ENCODE data around the gene SLC6A12. TPM values are rescaled to one million over a fixed set of nuclear protein-coding genes. Genes with fewer than 3 reads are reported as not detected.

SLC6A12 gene
- polyA plus RNA-seq, 1 experiment = 0.12 TPM

DNA sequence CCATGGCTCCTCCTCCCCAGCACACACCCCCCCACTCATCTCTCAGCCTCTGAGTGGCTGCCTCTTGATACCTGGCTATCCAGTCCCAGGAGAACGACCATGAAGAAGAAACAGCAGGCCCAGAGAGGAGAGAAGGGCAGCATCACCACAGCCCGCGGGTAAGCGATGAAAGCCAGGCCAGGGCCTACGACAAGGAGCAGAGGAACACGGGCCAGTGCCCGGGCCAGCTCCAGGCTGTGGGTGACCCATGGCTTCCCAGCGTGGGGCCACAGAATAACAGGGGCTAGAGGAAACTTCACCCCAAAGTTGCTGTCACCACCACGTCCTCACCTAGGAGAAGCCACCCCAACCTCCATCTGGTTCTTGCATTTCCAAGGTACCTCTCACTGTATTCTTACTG is 10.4 kb upstream of the SLC6A12 start:
- no peak overlapping the region for H3K4me3 ChIP-seq (ENCODE audit: low read depth, low read length)
- no peaks in the 10 kb centered on the region for H3K9me3 ChIP-seq (ENCODE audit: control insufficient read depth, insufficient read depth, low read length)
- DNase-seq (ENCODE audit: low read depth, low spot score) = no peak
- H3K27ac ChIP-seq (ENCODE audit: low read depth, low read length) = no peak overlapping the region
- peaks cover 43% of the 10 kb centered on the region for H3K27me3 ChIP-seq (ENCODE audit: control insufficient read depth, insufficient read depth, low read length)
- ChIA-PET CTCF (no interaction called here), POLR2A (no interaction called here)
- TF ChIP-seq, protein P1, sequence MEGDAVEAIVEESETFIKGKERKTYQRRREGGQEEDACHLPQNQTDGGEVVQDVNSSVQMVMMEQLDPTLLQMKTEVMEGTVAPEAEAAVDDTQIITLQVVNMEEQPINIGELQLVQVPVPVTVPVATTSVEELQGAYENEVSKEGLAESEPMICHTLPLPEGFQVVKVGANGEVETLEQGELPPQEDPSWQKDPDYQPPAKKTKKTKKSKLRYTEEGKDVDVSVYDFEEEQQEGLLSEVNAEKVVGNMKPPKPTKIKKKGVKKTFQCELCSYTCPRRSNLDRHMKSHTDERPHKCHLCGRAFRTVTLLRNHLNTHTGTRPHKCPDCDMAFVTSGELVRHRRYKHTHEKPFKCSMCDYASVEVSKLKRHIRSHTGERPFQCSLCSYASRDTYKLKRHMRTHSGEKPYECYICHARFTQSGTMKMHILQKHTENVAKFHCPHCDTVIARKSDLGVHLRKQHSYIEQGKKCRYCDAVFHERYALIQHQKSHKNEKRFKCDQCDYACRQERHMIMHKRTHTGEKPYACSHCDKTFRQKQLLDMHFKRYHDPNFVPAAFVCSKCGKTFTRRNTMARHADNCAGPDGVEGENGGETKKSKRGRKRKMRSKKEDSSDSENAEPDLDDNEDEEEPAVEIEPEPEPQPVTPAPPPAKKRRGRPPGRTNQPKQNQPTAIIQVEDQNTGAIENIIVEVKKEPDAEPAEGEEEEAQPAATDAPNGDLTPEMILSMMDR (IDR thresholded peaks at IDR 0.05; ENCODE audit: low read depth, low read length) = no peak

GRCh38 chr12:223841-224240 is 9.9 kb upstream of the SLC6A12 start:
- TF ChIP-seq, protein P1 (IDR thresholded peaks at IDR 0.05; ENCODE audit: low read depth, low read length) = no peak
- peaks cover 40% of the 10 kb centered on the region for H3K27me3 ChIP-seq (ENCODE audit: control insufficient read depth, insufficient read depth, low read length)

DNA sequence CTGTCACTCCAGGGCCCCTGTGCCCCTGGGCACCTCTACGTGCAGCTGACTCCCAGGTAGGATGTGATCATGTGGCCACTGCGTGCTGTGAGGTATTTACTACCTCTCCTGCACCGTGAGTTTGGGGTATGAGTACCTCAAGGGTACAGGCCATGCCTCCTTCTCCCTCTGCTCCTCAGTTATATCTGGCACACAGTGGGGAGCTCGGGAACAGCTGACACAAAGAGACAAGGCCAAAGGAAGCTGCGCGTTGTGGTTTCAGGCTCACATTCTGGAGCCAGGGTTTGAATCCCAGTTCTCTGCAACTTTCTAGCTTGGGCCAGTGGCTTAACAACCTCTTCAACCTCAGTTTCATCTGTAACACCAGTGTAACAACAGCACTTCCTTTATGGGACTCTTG is 7.8 kb upstream of the SLC6A12 start:
- POLR2A ChIA-PET = no interaction called here
- TF ChIP-seq, protein P1 (IDR thresholded peaks at IDR 0.05; ENCODE audit: low read depth, low read length) = no peak
- CTCF ChIA-PET = no interaction called here
- H3K27ac ChIP-seq (ENCODE audit: low read depth, low read length) = no peak overlapping the region
- peaks cover 29% of the 10 kb centered on the region for H3K27me3 ChIP-seq (ENCODE audit: control insufficient read depth, insufficient read depth, low read length)
- H3K9me3 ChIP-seq (ENCODE audit: control insufficient read depth, insufficient read depth, low read length) = no peaks in the 10 kb centered on the region
- no peak for DNase-seq (ENCODE audit: low read depth, low spot score)
- no peak overlapping the region for H3K4me3 ChIP-seq (ENCODE audit: low read depth, low read length)

More at GRCh38 chr12:223841-224240, 9.9 kb upstream of the SLC6A12 start:
- CTCF ChIA-PET = no interaction called here
- DNase-seq (ENCODE audit: low read depth, low spot score) = no peak
- Histone ChIP-seq H3K4me3 (ENCODE audit: low read depth, low read length) (no peak overlapping the region), H3K27ac (ENCODE audit: low read depth, low read length) (no peak overlapping the region), H3K9me3 (ENCODE audit: control insufficient read depth, insufficient read depth, low read length) (no peaks in the 10 kb centered on the region)
- POLR2A ChIA-PET = no interaction called here

DNA sequence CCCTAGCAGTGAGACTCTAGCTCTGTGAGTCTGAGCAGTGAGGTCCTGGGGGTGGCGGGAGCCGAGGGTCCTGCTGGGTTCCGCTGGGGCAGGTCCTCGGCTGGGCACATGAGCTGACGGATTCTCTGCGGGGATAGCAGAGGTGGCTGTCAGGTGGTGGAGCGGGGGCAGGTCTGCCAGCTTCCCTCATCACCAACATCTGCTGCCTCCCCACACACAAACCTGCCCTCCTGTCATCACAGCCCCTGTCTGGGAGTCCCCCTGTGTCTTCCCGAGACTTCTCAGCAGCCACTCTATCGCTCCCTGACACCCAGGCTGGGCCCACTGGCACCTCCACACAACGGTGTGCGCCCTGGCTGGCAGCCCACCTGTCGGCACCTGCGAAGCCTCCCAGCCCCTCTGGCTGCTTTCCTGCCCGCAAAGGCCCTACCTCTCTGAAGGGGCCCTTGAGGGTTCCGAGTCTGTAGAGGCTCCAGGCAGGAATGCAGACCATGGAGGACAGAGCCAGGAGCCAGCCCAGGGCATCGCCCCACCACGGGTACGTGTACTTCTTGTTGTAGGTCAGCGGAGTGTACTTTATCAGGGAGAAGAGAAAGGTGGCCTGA is 7.1 kb upstream of the SLC6A12 start:
- H3K27me3 ChIP-seq (ENCODE audit: control insufficient read depth, insufficient read depth, low read length) = peaks cover 26% of the 10 kb centered on the region
- TF ChIP-seq, protein P1 (IDR thresholded peaks at IDR 0.05; ENCODE audit: low read depth, low read length) = no peak
- no peak overlapping the region for H3K27ac ChIP-seq (ENCODE audit: low read depth, low read length)
- DNase-seq (ENCODE audit: low read depth, low spot score) = no peak
- CTCF ChIA-PET = interaction anchor here (1.9 kb wide), 1 partner anchor 9 kb away, joined by 10 read pairs; no protein-coding TSS in a partner anchor
- no peaks in the 10 kb centered on the region for H3K9me3 ChIP-seq (ENCODE audit: control insufficient read depth, insufficient read depth, low read length)
- POLR2A ChIA-PET = no interaction called here
- H3K4me3 ChIP-seq (ENCODE audit: low read depth, low read length) = no peak overlapping the region

DNA sequence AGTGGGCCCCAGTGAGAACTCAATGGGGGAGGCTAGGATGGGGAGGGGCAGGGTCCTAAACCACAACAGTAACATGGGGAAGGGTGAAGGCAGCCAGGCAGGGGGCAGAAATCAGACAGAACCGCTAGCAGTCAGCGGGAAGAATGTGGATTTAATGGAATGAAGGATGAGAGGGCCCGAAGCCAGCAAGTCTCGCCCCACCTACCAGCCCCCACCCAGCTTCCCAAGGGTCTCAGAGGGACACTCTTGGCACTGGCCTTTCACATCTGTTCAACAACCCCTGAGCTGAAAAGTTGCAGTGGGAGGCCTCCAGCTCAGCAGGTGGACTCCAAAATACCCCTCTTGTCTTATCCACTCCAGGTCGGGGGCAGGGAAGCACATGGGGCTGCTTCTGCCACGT is 6.5 kb upstream of the SLC6A12 start:
- H3K4me3 ChIP-seq (ENCODE audit: low read depth, low read length) = no peak overlapping the region
- H3K27me3 ChIP-seq (ENCODE audit: control insufficient read depth, insufficient read depth, low read length) = peaks cover 30% of the 10 kb centered on the region
- CTCF ChIA-PET = interaction anchor here (0.6 to 1.9 kb wide), 5 partner anchors 9 to 228 kb away, joined by 3 to 10 read pairs (median 5); no protein-coding TSS in a partner anchor
- POLR2A ChIA-PET = no interaction called here
- no peak for DNase-seq (ENCODE audit: low read depth, low spot score)
- no peak overlapping the region for H3K27ac ChIP-seq (ENCODE audit: low read depth, low read length)
- TF ChIP-seq, protein P1 (IDR thresholded peaks at IDR 0.05; ENCODE audit: low read depth, low read length) = no peak
- no peaks in the 10 kb centered on the region for H3K9me3 ChIP-seq (ENCODE audit: control insufficient read depth, insufficient read depth, low read length)

Data from AG04450 (cell line).